ENCODE results near the gene EPGN. TPM values are rescaled to one million over a fixed set of nuclear protein-coding genes. Genes with fewer than 3 reads are reported as not detected.

The EPGN gene
- total and polyA plus RNA-seq, 12 donors, result 0.03 to 8.4 (median 0.66) TPM; not detected in 9

DNA sequence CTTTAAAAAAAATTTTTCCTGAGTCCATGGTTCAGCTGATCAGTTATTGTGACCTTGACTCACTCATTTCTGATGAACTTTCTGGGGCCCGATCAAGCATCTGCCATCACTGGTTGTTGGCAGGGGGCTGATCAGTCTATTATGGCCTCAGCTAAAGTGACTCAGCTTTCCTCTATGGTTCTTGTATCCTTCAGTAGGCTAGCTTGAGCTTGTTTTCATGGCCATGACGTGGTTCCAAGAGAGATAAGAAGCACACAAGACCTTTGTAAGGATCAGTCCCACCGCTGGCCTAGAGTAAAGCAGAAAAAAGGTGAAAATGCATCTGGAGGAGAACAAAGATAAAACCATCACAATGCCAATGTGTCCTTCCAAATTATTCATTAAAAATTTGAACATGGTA, 29.8 kb upstream of the EPGN start:
- TF ChIP-seq, protein P1, sequence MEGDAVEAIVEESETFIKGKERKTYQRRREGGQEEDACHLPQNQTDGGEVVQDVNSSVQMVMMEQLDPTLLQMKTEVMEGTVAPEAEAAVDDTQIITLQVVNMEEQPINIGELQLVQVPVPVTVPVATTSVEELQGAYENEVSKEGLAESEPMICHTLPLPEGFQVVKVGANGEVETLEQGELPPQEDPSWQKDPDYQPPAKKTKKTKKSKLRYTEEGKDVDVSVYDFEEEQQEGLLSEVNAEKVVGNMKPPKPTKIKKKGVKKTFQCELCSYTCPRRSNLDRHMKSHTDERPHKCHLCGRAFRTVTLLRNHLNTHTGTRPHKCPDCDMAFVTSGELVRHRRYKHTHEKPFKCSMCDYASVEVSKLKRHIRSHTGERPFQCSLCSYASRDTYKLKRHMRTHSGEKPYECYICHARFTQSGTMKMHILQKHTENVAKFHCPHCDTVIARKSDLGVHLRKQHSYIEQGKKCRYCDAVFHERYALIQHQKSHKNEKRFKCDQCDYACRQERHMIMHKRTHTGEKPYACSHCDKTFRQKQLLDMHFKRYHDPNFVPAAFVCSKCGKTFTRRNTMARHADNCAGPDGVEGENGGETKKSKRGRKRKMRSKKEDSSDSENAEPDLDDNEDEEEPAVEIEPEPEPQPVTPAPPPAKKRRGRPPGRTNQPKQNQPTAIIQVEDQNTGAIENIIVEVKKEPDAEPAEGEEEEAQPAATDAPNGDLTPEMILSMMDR (IDR thresholded peaks at IDR 0.05), result no peak
- Histone ChIP-seq H3K4me1 (no peaks in the 10 kb centered on the region), H3K27ac (no peak overlapping the region), H3K36me3 (peaks cover 0 to 4% (median 0%) of the 10 kb centered on the region in 9 donors), H3K9me3 (no peaks in the 10 kb centered on the region), H3K4me3 (no peak overlapping the region), H3K27me3 (no peaks in the 10 kb centered on the region)
- intact Hi-C loops (cut with DNase I), result no loop called here
- DNase-seq, result no peak
- no peak for ATAC-seq
- whole genome bisulfite sequencing, 2 donors, result 83 to 93% methylated on average over 3 of the region's 3 CpGs

DNA sequence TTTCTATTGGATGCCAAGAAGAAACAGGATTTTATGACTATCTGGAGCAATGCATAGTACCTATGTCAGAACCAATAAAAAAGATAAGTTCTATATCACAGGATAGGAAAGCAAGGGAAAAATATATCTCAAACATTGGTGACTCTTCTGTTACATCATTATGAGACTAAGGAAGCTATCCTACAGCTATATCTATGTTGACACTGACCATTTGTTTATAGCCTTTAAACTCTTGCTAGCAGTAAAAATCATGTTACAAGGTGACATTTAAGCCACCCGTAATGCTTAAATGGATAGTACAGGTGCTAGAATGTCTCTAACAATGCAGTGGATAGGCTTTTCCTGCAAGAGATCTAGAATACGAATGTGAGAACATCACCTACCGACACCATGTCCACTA, 28.6 kb upstream of the EPGN start:
- Histone ChIP-seq H3K27me3 (no peaks in the 10 kb centered on the region), H3K4me3 (no peak overlapping the region), H3K9me3 (no peaks in the 10 kb centered on the region), H3K4me1 (no peaks in the 10 kb centered on the region), H3K27ac (no peak overlapping the region), H3K36me3 (peaks cover 0 to 4% (median 0%) of the 10 kb centered on the region in 9 donors)
- no peak for ATAC-seq
- no peak for DNase-seq
- intact Hi-C loops (cut with DNase I), result no loop called here
- WGBS, 2 donors, result 96 to 100% methylated on average over 3 of the region's 3 CpGs
- TF ChIP-seq, protein P1 (IDR thresholded peaks at IDR 0.05), result no peak

DNA sequence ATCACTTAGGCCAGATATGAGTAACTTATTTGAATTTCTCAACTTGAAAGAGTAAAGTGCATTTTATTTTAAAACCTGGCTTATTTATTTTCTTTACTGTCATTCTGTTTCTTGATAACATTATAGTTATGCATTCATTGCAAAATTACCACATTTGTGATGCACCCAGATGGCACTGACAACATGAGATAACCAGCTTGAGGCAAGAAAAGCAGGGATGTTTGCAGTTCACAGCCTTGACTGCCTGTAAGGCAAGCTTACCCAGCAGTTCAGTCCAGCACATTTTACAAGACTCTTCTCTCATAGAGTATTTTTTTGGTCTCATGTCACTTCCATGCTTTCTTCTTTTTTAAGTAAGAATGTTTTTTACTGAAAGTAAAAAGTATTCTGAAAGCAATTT, 25.3 kb upstream of the EPGN start:
- Histone ChIP-seq H3K36me3 (peaks cover 0 to 4% (median 0%) of the 10 kb centered on the region in 9 donors), H3K9me3 (no peaks in the 10 kb centered on the region), H3K4me1 (no peaks in the 10 kb centered on the region), H3K4me3 (no peak overlapping the region), H3K27ac (no peak overlapping the region), H3K27me3 (no peaks in the 10 kb centered on the region)
- intact Hi-C loops (cut with DNase I), result no loop called here
- DNase-seq, result no peak
- TF ChIP-seq, protein P1 (IDR thresholded peaks at IDR 0.05), result no peak
- no peak for ATAC-seq

DNA sequence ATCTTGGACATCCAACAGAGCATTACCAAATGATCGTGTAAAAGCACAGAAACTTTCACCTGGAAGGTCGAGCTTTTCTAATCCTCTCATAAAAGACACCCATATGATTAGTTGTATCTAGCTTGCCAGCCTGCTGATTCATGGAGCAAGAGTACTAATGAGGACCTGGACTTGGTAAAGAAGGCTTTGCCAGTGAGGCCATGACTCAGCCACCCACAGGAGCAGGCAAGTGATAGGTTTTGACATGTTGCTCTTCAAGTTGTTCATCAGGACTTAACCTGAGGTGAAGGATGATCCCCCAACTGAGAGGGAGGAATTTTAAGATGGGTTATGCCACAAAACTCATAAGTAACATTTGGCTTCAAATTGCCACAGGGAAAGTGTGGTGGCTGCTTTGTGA, 24.7 kb upstream of the EPGN start:
- Histone ChIP-seq H3K4me1 (no peaks in the 10 kb centered on the region), H3K27ac (no peak overlapping the region), H3K9me3 (no peaks in the 10 kb centered on the region), H3K27me3 (no peaks in the 10 kb centered on the region), H3K36me3 (peaks cover 0 to 4% (median 0%) of the 10 kb centered on the region in 9 donors), H3K4me3 (no peak overlapping the region)
- no peak for DNase-seq
- intact Hi-C loops (cut with DNase I), result no loop called here
- WGBS, 2 donors, result 58 to 68% methylated on average over 2 of the region's 2 CpGs
- TF ChIP-seq, protein P1 (IDR thresholded peaks at IDR 0.05), result no peak
- no peak for ATAC-seq

All from heart right ventricle (tissue), 16 donors.